HG03108 (cell line): ENCODE data around the gene PTGER1.

Experiments used
- ATAC-seq: cut with Tn5 transposase; IDR thresholded peaks from one replicate; pipeline ENCODE4 v1.9.1; 2021; ENCODE audit warnings: moderate library complexity; ENCODE audit not compliant: unreplicated experiment

Gene PTGER1

DNA sequence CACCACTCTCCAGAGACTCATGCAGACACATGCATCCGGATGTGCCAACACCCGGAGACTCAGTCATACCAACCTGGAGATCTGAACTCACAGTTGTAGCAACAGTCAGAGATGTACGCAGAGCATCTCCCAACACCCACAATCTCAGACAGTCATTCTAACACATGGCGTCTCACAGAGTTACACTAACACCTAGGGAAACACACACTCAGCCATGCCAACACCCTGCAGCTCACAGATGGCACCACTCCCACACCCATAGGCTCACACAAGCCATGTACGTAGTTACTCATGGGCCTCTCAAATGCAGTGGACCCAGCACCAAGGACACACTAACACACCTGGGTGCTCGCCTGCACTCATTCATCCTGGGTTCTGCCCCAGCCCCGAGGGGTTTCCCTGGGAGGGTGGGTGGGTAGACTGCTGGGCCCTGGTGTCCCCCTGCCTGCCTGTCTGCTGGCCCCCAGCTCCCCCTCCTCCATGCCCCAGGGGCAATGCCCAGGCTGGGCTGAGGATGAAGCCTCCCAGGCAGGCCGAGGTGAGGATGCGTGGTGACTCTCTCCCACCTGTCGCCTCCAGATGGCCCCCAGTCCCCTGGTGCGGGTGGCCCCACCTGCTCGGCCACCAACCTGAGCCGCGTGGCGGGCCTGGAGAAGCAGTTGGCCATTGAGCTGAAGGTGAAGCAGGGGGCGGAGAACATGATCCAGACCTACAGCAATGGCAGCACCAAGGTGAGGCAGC lies 32.1 kb downstream of the PTGER1 start:
- no peak for ATAC-seq

DNA sequence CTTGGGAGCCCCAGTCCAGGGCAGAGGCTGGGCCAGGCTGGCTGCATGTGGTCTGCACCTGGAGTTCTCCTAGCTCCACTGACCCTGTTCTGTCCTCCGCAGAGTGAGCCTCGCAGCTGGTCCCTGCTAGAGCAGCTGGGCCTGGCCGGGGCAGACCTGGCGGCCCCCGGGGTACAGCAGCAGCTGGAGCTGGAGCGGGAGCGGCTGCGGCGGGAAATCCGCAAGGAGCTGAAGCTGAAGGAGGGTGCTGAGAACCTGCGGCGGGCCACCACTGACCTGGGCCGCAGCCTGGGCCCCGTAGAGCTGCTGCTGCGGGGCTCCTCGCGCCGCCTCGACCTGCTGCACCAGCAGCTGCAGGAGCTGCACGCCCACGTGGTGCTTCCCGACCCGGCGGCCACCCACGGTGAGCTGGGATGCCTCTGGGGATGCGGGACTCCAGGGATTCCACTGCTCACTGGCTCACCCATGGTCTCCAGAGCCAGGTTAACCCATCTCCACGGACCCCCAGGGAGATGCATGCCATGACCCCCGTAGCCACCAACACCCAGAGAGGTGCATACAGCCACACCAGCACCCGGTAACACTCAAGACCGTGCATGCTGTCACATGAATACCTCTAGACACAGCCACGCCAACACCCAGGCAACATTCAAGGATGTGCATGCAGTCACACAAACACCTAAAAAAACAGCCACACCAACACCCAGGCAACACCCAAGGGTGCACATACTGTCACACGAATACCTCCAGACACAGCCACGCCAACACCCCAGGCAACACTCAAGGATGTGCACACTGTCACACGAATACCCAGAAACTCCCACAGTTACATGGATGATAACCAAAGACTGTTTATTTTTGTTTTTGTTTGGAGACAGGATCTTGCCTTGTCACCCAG lies 33.9 kb downstream of the PTGER1 start:
- no peak for ATAC-seq

DNA sequence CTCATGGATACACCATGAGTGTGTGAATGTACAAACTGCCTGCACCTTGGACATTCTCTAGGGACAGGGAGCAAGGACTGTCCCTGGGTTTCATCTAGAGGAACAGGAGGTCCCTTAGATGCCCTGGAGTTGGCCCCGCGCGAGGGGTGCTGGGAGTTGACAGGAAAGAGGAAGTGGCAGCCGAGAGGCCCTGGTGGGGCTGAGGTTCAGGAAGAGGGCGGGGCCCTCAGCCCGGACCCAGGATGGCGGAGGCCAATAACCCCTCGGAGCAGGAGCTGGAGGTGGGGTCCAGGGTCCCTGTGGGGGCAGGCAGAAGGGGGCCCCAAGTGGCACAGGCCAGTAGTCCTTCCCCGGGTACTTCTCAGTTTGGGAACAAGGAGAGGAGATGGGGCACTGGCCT lies 35.1 kb downstream of the PTGER1 start:
- ATAC-seq, result peak; percentile 69

DNA sequence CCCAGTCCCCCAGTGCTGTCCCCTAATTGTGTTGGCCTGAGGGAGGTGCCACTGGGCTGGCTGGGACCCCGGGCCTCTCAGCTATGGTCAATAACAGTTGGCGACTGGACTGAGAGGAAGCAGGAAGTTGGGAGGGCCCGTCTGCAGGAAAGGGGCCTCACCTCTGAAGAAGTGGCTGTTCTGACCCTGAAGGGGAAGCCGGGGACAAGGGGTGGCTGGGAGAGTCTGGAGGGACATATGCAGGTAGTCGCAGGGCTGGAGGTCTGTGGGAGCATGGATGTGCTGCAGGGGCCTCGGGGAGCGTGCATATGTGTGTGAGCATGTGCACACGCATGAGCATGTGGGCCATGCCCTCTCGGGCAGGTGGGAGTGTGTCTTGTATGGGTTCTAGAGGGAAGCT lies 36.1 kb downstream of the PTGER1 start:
- no peak for ATAC-seq

DNA sequence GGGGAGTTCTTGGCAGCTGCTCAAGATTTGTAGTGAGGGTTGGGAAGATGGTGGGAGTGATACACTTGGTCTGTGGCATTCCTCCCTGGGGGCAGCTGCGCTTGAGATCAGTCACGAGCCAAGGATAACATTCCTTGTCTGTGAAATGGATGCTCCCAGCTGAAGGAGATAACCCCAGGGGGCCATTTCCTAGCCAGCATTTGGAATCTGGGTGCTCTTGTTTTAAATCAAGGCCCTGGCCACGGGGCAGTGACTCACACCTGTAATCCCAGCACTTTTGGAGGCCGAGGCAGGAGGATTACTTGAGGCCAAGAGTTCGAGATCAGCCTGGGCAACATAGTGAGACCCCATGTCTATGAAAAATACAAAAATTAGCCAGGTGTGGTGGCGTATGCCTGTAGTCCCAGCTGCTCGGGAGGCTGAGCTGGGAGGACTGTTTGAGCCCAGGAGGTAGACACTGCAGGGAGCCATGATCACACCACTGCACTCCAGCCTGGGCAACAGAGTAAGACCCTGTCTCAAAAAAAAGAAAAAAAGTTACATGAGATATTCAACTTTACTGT lies 37.5 kb downstream of the PTGER1 start:
- ATAC-seq, result no peak

DNA sequence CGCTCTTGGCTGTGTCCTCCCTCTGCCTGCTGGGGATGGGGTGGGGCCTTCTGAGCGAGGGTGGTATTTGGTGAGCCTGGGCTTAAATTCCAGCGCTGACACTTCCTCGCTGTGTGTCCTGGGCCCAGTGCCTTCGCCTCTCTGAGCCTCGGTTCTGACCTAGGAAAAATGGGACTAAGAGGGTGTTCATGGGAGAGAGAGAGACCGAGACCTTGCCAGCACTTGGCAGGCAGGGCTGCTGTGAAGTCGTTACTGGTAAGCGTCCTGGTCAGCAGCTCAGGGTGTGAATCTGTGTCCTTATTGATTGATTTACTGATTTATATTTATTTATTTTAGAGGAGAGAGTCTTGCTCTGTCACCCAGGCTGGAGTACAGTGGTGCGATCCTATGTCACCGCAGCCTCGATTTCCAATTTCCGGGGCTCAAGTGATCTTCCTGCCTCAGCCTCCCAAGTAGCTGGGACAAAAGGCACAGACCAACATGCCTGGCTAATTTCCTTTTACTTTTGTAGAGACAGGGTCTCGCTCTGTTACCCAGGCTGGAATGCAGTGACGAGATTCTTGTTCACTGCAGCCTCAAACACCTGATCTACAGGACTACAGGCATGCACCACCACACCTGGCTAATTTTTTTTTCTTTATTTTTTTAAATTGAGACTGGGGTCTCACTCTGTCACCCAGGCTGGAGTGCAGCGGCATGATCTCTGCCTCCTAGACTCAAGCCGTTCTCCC lies 39.7 kb downstream of the PTGER1 start:
- no peak for ATAC-seq

DNA sequence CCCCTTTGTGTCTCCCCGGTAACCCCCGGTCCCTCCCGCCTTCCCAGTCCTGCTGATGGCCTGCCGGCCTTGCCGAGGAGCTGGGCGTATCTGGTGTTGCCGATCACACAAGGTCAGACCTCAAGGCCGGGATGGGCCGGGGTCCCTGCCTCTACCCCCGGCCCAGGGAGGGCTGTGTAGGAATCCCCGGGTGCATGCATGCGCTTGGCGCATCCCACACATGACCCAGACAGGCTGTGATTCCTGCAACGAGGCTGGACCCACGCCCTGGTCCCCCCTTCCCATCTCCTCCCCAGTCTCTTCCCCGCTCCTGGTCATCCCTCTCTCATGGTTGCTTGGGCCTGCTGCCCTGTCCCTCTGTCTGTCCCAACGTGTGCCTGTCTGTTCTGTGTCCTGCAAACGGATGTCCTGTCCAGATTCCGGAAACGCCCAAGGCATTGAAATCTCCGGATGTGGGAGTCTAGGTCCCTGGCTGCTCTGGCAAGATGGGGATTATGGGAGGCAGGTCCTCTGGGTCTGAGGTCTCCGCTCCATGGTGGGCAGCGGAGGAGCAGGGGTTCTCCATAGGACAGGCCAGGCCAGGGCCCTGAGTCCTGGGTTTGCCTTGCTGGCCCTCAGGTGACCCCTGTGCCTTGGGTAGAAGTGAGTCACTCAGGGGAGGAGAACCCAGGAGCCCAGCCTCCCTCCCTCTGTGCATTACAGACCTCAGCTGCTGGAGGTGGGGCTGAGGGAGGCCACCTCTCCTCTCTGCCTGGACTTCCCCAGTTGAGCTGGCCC lies 40.4 kb downstream of the PTGER1 start:
- ATAC-seq, result no peak

DNA sequence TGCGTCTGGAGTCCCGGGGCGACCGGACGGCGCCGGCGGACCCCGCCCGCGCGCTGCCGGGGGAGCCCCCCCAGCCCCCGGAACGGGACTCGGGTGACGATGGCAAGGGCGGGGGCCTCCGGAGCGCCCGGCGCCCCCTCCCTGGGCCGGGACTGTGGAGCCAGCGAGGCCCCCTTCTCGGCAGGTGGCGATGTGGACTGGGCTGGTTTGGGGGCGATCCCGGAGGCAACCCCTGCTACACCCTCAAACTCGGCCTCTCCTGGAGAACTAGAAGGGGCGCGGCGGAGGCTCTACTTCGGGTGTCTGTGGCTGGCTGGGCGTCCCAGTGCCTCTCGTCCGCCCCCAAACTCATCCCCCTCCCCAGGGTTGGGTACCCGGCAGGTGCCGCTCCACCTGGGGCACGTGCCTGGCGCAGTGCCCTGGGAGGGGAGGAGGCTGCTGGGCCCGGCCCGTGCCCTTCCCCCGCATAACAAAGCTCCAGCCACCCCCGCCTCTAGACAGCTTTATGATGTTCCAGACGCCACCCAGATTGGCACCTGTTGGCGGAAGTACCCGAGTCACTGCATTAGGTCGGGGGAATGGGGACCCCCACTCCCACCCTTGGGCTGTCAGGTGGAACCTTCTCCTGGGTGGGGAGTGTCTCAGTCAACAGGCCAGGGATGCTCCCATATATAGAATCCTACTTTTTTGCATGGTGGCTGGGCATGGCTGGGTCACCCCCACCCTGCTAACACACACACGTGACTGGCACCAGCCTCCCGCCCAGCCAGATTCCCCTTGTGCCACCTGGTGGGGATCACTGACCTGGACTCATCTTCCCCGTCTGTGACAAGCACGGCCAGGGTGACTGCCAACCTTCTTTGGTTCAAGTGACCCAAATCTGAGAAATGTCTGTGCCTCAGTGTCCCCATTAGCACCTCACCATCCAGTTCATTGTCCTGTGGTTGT lies 41.3 kb downstream of the PTGER1 start:
- no peak for ATAC-seq

DNA sequence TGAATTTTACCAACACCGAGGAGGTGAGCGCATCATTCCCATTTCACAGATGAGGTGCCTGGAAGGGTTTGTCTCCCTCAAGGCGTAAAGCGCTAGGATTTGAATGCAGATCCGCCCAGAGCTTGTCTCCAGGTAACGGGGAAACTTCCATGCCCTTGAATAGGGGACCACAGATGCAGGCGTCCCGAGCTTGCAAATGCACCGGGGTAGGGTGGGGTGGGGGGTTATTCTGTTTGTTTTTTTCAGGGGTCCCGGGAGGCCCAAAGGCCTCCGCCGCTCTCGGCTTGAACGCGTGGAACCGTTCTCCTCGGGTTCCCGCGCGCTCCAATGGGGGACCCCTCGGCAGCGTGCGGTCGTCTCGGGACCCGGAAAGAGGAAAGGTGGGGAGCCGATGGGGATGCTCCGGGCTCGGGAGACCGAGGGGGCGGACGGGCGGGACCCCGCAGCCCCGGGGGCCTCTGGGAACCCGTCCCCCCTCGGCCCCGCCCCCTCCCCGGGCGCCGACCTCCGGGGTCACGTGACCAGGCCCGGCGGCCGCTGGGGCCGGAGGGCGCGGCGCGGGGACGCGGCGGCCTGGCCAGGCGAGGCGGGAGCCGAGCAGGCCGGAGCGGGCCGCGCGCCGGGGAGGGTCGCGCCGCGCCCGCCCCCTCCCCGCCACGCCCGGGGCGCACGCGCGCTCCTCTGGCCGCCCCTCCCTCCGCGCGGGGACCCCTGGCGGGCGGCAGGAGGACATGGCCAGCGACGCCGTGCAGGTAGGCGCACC lies 42.2 kb downstream of the PTGER1 start, which contains the start of gene PKN1:
Gene PKN1, plus strand, starts transcription at position 516 of the 763 bp plus-strand sequence. Its CDS starts 216 bp downstream, at position 732.
- ATAC-seq, result no peak

DNA sequence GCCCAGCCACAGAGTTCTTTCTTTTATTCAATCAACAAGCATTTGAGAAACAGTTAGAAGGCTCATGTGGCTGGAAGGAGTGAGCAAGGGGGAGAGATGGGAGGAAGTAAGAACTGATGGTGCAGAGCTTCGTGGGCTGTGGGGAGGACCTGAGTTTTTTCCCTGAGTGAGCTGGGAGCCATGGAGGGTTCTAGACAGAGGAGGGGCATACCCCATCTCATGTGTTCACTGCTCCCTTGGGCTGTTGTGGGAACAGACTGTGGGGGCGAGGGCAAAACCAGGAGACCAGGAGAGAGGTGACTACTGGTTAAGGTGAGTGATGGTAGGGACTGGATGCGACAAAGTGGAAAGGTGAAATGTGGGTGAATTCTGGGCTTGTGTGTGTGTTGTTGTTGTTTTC lies 44.4 kb downstream of the PTGER1 start:
- no peak for ATAC-seq

DNA sequence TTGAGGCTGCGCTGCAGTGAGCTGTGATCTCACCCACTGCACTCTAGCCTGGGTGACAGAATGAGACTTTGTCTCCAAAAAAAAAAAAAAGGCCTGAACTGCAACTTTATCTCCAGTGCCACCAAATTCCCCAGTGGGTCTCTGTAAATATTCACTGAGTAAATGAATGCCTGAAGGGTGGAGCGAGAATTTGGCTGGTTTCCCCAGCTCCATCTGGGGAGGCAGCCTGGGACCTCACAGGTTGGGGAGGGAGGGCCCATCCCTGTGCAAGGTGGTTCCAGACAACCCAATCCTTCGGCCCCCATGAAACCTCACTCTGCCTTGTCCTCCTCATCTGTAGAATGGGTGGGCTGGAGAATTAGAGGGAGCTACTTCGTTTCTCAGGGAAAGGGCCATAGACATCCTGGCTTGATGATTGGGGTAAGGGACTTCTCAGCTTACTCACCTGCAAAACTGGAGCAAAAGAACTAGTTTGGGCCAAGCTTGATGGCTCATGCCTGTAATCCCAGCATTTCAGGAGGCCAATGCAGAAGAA lies 46.2 kb downstream of the PTGER1 start:
- no peak for ATAC-seq

DNA sequence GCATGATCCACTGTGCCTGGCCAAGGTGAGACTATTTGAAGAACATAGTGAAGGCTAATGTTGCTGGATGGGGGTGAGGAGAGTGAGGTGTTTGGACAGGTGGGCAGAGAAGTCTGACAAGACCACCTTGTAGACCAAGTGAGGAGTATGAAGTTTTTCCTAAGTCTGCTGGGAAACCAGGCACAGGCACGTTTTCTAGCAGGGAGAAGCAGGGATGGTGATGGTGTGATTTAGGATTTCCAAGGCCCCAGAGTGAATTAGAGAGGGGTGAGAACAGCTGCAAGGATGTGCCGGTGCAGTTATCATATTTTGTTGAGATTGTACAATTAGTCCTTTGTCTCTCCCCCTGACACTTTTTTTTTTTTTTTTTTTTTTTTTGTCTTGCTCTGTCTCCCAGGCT lies 47.7 kb downstream of the PTGER1 start:
- ATAC-seq, result no peak

DNA sequence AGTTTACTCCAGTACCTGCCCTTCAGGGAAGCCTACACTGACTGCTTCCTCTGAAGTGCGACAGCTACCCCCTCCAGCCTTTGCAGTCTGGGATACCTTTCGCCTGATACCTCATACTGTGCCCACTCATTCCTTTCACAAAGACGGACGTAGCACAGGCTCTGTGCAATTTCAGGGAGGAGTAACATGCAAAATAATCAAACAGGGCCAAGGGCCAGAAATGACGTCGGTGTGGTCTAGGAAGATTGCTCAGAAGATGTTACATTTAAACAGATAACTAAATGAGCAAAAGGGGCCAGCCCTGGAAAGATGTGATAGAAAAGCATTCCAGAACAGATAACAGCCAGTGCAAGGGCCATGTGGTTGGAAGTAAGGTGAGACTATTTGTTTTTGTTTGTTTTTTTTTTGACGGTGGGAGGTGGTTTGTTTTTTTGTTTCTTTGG lies 49.4 kb downstream of the PTGER1 start:
- ATAC-seq, result no peak
